ENCODE measurements around the gene CAMTA1. TPM values are rescaled to one million over a fixed set of nuclear protein-coding genes. Genes with fewer than 3 reads are reported as not detected.

CAMTA1 gene
- polyA plus RNA-seq, 1 donor from 2014 or later: 162 TPM

GRCh38 chr1:7406641-7407543, 621.6 kb downstream of the CAMTA1 start:
- H3F3A ChIP-seq (ENCODE audit: insufficient read depth, low read length, poor library complexity, severe bottlenecking): no peaks in the 10 kb centered on the region
- no peaks in the 10 kb centered on the region for H3K36me3 ChIP-seq (ENCODE audit: insufficient read depth, low read length)
- H3K27me3 ChIP-seq (ENCODE audit: insufficient read depth, low read depth, low read length): no peaks in the 10 kb centered on the region
- H3K27ac ChIP-seq (ENCODE audit: low read length): no peak overlapping the region
- H3K4me2 ChIP-seq (ENCODE audit: low read length): no peak overlapping the region
- no peaks in the 10 kb centered on the region for H3K9me2 ChIP-seq (ENCODE audit: insufficient read depth, low read length)
- H3K9ac ChIP-seq (ENCODE audit: low read length): no peak overlapping the region
- H4K20me1 ChIP-seq (ENCODE audit: insufficient read depth): no peaks in the 10 kb centered on the region
- no peak overlapping the region for H2AFZ ChIP-seq (ENCODE audit: low read depth, low read length)
- H3K9me3 ChIP-seq (ENCODE audit: low read length): no peaks in the 10 kb centered on the region
- TF ChIP-seq SMC3 (conservative IDR thresholded peaks at IDR 0.05; ENCODE audit: poor library complexity) (no peak), POLR2AphosphoS5 (IDR thresholded peaks at IDR 0.05) (no peak), RAD21 (conservative IDR thresholded peaks at IDR 0.05) (no peak), EP300 (conservative IDR thresholded peaks at IDR 0.05; ENCODE audit: poor library complexity, severe bottlenecking) (no peak), TAF1 (IDR thresholded peaks at IDR 0.05; ENCODE audit: low read depth) (no peak)
- no peak overlapping the region for H3K4me3 ChIP-seq (ENCODE audit: low read length)
- no peaks in the 10 kb centered on the region for H3K79me2 ChIP-seq (replicated peaks; ENCODE audit: insufficient read depth, low read length)

- no peaks in the 10 kb centered on the region for H3K27me3 ChIP-seq (ENCODE audit: insufficient read depth, low read depth, low read length)
- H3K36me3 ChIP-seq (ENCODE audit: insufficient read depth, low read length): no peaks in the 10 kb centered on the region
- TF ChIP-seq MXI1 (conservative IDR thresholded peaks at IDR 0.05; ENCODE audit: poor library complexity, severe bottlenecking) (no peak), EP300 (conservative IDR thresholded peaks at IDR 0.05; ENCODE audit: poor library complexity, severe bottlenecking) (no peak), TAF1 (IDR thresholded peaks at IDR 0.05; ENCODE audit: low read depth) (no peak), SMC3 (conservative IDR thresholded peaks at IDR 0.05; ENCODE audit: poor library complexity) (no peak), CTCF (IDR thresholded peaks at IDR 0.05; ENCODE audit: poor library complexity, severe bottlenecking) (no peak), EZH2 (IDR thresholded peaks at IDR 0.05; ENCODE audit: borderline replicate concordance, insufficient read depth, low read length, poor library complexity, severe bottlenecking) (no peak), POLR2AphosphoS5 (IDR thresholded peaks at IDR 0.05) (no peak)
- TF ChIP-seq, protein P1, sequence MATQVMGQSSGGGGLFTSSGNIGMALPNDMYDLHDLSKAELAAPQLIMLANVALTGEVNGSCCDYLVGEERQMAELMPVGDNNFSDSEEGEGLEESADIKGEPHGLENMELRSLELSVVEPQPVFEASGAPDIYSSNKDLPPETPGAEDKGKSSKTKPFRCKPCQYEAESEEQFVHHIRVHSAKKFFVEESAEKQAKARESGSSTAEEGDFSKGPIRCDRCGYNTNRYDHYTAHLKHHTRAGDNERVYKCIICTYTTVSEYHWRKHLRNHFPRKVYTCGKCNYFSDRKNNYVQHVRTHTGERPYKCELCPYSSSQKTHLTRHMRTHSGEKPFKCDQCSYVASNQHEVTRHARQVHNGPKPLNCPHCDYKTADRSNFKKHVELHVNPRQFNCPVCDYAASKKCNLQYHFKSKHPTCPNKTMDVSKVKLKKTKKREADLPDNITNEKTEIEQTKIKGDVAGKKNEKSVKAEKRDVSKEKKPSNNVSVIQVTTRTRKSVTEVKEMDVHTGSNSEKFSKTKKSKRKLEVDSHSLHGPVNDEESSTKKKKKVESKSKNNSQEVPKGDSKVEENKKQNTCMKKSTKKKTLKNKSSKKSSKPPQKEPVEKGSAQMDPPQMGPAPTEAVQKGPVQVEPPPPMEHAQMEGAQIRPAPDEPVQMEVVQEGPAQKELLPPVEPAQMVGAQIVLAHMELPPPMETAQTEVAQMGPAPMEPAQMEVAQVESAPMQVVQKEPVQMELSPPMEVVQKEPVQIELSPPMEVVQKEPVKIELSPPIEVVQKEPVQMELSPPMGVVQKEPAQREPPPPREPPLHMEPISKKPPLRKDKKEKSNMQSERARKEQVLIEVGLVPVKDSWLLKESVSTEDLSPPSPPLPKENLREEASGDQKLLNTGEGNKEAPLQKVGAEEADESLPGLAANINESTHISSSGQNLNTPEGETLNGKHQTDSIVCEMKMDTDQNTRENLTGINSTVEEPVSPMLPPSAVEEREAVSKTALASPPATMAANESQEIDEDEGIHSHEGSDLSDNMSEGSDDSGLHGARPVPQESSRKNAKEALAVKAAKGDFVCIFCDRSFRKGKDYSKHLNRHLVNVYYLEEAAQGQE (IDR thresholded peaks at IDR 0.05; ENCODE audit: borderline replicate concordance): no peak
- no peaks in the 10 kb centered on the region for H4K20me1 ChIP-seq (ENCODE audit: insufficient read depth)
- no peak overlapping the region for H3K27ac ChIP-seq (ENCODE audit: low read length)
- H3F3A ChIP-seq (ENCODE audit: insufficient read depth, low read length, poor library complexity, severe bottlenecking): no peaks in the 10 kb centered on the region
- H3K9me3 ChIP-seq (ENCODE audit: low read length): no peaks in the 10 kb centered on the region
- H3K9me2 ChIP-seq (ENCODE audit: insufficient read depth, low read length): no peaks in the 10 kb centered on the region
- no peak overlapping the region for H3K4me2 ChIP-seq (ENCODE audit: low read length)
- H3K79me2 ChIP-seq (replicated peaks; ENCODE audit: insufficient read depth, low read length): no peaks in the 10 kb centered on the region
- H3K4me3 ChIP-seq (ENCODE audit: low read length): no peak overlapping the region
- H2AFZ ChIP-seq (ENCODE audit: low read depth, low read length): no peak overlapping the region
- no peak overlapping the region for H3K9ac ChIP-seq (ENCODE audit: low read length)
Measured at GRCh38 chr1:7407544-7407895, 622.3 kb downstream of the CAMTA1 start.

All from neural cell (in vitro differentiated cells).